NT2/D1 (cell line): ENCODE measurements around the gene GLDN.

Source experiments
- DNase-seq: peaks from one replicate; pipeline ENCODE4 v3.0.0-alpha.2; 2011; ENCODE audit warnings: low read depth, low spot score
- H3K27me3 ChIP-seq: 2 replicates; pipeline ENCODE4 v1.6.0; 2011; ENCODE audit warnings: mild to moderate bottlenecking; ENCODE audit not compliant: insufficient read length, insufficient read depth
- H3K36me3 ChIP-seq: 2 replicates; pipeline ENCODE4 v1.6.1; 2011; ENCODE audit warnings: mild to moderate bottlenecking, low read length, mixed read lengths; ENCODE audit not compliant: insufficient read depth, insufficient read length
- H3K4me1 ChIP-seq: 2 replicates; pipeline ENCODE4 v1.5.1; 2011; ENCODE audit not compliant: insufficient read depth, insufficient read length
- H3K4me3 ChIP-seq: 2 replicates; pipeline ENCODE4 v1.5.1; 2011; ENCODE audit warnings: low read depth; ENCODE audit not compliant: insufficient read length
- H3K9ac ChIP-seq: 2 replicates; pipeline ENCODE4 v1.6.0; 2011; ENCODE audit warnings: low read depth; ENCODE audit not compliant: insufficient read length
- H3K9me3 ChIP-seq: 2 replicates; pipeline ENCODE4 v1.5.1; 2011; ENCODE audit warnings: mild to moderate bottlenecking, low read length; ENCODE audit not compliant: insufficient read depth
- SUZ12 ChIP-seq: IDR thresholded peaks from 2 replicates; pipeline ENCODE4 v1.6.1; 2011; ENCODE audit not compliant: insufficient read length, insufficient read depth; ENCODE audit errors: extremely low read depth
- YY1 ChIP-seq: IDR thresholded peaks from 2 replicates; pipeline ENCODE4 v1.6.1; 2011; ENCODE audit not compliant: insufficient read length, insufficient read depth
- ZNF274 ChIP-seq: IDR thresholded peaks from 2 replicates; pipeline ENCODE4 v1.6.1; 2011; ENCODE audit warnings: mild to moderate bottlenecking, low read depth, low read length

Gene GLDN

DNA sequence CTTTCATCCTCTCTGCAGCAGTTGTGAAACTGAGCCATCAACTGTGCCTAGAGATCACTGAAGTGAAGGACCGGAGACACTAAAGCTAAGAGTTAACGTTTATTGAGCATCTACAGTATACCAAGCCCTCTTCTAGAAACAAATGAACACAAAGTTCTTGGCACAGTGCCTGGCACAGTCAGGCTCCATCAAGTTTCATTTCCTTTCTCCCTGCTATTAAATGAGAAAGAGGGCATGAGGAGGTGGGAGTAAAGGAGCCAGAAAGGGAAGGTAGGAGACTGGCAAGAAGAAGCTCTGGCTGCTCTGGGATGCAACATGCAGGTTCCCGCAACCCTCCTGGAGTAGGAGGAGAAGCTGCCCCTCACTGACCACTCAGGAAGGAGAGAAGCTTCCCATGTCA is 33.6 kb upstream of the GLDN start:
- TF ChIP-seq SUZ12 (no peak), ZNF274 (no peak), YY1 (no peak)
- Histone ChIP-seq H3K4me1 (no peaks in the 10 kb centered on the region), H3K9me3 (no peaks in the 10 kb centered on the region), H3K36me3 (no peaks in the 10 kb centered on the region), H3K9ac (no peak overlapping the region), H3K27me3 (no peaks in the 10 kb centered on the region), H3K4me3 (no peak overlapping the region)
- DNase-seq = no peak

DNA sequence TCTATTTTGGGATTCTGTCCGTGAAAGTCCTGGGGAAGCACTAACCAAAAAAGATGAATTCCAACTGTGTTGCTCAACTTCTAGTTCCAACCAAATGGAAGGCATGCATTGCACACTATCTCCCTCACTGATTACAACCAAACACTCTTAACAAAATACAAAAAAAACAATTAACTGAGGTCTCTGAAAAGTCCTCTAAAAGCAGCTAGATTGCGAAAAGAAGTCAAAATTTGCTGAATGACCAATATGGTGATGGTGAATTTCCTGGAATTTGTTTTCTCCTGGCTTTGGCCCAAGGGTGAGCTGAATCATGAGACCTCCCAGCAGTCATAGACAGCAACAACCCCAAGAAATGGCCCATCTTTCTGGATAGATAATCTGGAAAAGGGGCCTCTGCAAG is 31.4 kb upstream of the GLDN start:
- Histone ChIP-seq H3K4me1 (no peaks in the 10 kb centered on the region), H3K9ac (no peak overlapping the region), H3K4me3 (no peak overlapping the region), H3K27me3 (no peaks in the 10 kb centered on the region), H3K36me3 (no peaks in the 10 kb centered on the region), H3K9me3 (no peaks in the 10 kb centered on the region)
- no peak for TF ChIP-seq ZNF274
- no peak for TF ChIP-seq YY1
- no peak for TF ChIP-seq SUZ12
- DNase-seq = no peak

DNA sequence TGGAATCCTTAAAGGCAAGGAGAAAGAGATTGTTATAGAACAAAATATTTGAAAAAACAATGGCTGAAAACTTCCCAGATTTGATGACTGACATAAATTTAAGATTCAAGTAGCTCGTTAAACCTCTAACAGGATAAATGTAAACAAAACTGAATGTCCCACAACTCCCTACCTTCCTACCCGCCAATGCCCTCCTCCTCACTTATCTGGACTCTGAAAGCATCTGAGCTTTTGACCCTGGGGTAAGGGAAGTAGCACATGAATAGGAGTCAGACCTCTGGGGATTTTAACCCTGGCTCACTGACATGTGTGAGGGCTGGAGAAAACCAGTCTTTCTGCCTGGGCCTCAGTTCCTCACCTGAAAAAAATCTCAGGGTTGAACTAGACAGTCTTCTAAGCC is 29.9 kb upstream of the GLDN start:
- Histone ChIP-seq H3K9ac (no peak overlapping the region), H3K27me3 (no peaks in the 10 kb centered on the region), H3K36me3 (no peaks in the 10 kb centered on the region), H3K9me3 (no peaks in the 10 kb centered on the region), H3K4me1 (no peaks in the 10 kb centered on the region), H3K4me3 (no peak overlapping the region)
- TF ChIP-seq YY1 (no peak), ZNF274 (no peak), SUZ12 (no peak)
- no peak for DNase-seq

DNA sequence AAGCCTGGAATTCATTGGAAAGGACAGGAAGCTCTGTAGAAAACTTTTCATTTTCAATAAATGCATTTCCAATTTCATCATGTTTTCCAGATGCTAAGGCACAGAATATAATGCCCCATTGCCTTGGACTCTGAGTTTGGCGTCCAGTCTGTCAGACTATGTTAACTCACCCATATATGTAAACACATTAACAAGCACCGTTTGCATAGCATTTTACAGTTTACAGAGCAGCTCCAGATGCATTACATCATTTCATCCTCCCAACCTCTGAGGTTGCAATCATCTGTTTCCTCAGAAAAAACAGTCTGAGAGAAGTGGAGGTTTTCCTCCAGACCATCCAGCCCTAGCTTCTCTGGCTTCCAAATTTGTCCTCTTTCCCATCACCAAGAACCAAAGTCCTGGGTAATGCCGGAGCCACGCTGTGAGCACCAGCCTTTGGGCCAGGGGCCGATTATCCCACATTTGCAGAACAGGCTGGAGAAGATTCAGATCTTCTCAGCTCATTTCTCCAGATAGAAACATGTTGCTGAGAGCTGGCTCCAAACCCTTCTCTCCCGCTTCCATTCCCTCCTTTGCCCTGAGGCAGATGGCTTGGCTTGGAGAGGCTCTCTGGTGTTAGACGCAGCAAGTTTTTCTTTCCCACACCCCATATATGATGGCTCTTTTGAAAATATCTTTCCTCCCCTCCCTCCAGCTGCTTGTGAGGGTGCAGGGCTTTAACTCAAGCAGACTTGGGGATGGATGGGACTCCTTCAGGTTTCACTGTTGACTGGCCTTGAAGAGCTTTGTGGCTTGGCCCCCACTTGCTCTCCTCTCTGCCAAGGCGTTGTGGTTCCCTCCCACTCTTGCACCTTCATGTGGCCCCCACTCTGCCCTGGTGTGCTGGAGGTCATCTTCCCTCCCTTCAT is 29.0 kb upstream of the GLDN start:
- TF ChIP-seq SUZ12 (no peak), YY1 (no peak), ZNF274 (no peak)
- no peaks in the 10 kb centered on the region for H3K27me3 ChIP-seq
- no peaks in the 10 kb centered on the region for H3K9me3 ChIP-seq
- H3K9ac ChIP-seq = no peak overlapping the region
- DNase-seq = no peak
- H3K4me1 ChIP-seq = no peaks in the 10 kb centered on the region
- H3K36me3 ChIP-seq = no peaks in the 10 kb centered on the region
- H3K4me3 ChIP-seq = no peak overlapping the region

DNA sequence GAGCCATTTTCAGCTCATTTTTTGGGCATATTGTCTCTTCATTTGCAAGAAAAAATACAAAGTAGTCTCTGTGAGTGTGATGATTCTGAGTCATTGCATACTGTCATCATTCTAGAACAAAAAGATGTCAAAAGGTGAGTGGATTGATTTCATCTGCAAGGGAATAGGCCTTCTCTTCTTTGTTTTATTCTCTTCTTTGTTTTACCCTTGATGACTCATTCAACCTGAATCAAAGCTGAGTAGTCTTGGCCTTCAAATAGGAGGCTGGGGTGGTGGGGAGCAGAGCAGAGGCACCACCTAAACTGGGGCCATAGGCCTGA is 28.4 kb upstream of the GLDN start:
- no peak for DNase-seq
- Histone ChIP-seq H3K36me3 (no peaks in the 10 kb centered on the region), H3K4me1 (no peaks in the 10 kb centered on the region), H3K9ac (no peak overlapping the region), H3K9me3 (no peaks in the 10 kb centered on the region), H3K27me3 (no peaks in the 10 kb centered on the region), H3K4me3 (no peak overlapping the region)
- TF ChIP-seq SUZ12 = no peak
- no peak for TF ChIP-seq YY1
- no peak for TF ChIP-seq ZNF274

DNA sequence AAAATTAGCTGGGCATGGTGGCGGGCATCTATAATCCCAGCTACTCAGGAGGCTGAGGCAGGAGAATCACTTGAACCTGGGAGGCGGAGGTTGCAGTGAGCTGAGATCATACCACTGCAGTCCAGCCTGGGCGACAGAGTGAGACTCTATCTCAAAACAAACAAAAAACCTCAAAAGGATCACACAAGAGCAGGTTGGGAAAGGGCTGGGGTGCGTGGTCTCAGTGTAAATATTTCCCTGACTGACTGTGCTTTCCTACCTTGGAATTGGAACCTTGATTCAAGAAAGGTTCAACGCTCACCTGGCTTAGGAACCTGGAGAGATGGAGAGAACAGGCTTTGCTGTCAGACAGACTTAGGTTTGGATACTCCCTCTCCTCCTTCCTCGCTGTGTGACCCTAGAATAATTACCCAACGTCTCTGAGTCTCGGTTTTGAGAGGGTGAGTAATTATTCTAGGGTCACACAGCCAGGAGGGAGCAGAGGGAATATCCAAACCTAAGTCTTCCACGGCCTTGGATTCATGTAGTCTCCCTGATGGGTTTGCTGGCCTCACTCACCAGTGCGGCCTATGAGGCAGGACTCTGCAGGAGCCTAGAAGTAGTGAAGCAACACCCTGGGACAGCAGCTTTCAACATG is 27.7 kb upstream of the GLDN start:
- Histone ChIP-seq H3K36me3 (no peaks in the 10 kb centered on the region), H3K9ac (no peak overlapping the region)

More for the DNA sequence above, 27.7 kb upstream of the GLDN start:
- Histone ChIP-seq H3K9me3 (no peaks in the 10 kb centered on the region), H3K4me3 (no peak overlapping the region), H3K27me3 (no peaks in the 10 kb centered on the region), H3K4me1 (no peaks in the 10 kb centered on the region)
- TF ChIP-seq YY1 (no peak), ZNF274 (no peak), SUZ12 (no peak)
- DNase-seq = no peak
